CD4-positive, alpha-beta T cell (primary cell): ENCODE measurements around the gene ASXL1. TPM values are rescaled to one million over a fixed set of nuclear protein-coding genes. Genes with fewer than 3 reads are reported as not detected.

Experiments
- ATAC-seq: fragments of 200-7000 bp; cut with Tn5 transposase; one replicate; pipeline ENCODE4 v1.10.0; 2022; ENCODE audit warnings: mild to moderate bottlenecking; ENCODE audit not compliant: poor library complexity
- CTCF ChIA-PET: fragments of 350-600 bp; sonication (Branson Sonifier 250); formaldehyde crosslinking; loops from one replicate; lab custom pipeline; 2021; ENCODE audit warnings: antibody characterized with exemption, inconsistent platforms; lab: Charles Lee
- POLR2A ChIA-PET: fragments of 350-600 bp; sonication (Branson Sonifier 250); formaldehyde crosslinking; loops from one replicate; lab custom pipeline; 2021; ENCODE audit warnings: antibody characterized with exemption, inconsistent platforms; lab: Charles Lee
- DNase-seq, 14 experiments: peaks; one replicate each; pipeline ENCODE4 v3.0.0-alpha.2; 2013 to 2020; ENCODE audit warnings: mixed read lengths in 2 of 14
- H3K27ac ChIP-seq, 2 donors: one replicate each; pipeline versions ENCODE4 v1.5.1 to v1.7.0; 2013; ENCODE audit warnings: low read length in 2 of 2, low read depth in 1 of 2, mild to moderate bottlenecking in 1 of 2
- H3K27me3 ChIP-seq, 2 experiments: 1 replicate in 1 of 2; 2 replicates in 1 of 2; pipeline versions ENCODE4 v1.6.1 to v1.7.0; 2013; ENCODE audit warnings: low read length in 2 of 2, control low read depth in 1 of 2, mild to moderate bottlenecking in 1 of 2, moderate library complexity in 1 of 2; ENCODE audit not compliant: insufficient read depth in 2 of 2, control insufficient read depth in 1 of 2
- H3K36me3 ChIP-seq: one replicate; pipeline ENCODE4 v1.6.1; 2013; ENCODE audit warnings: low read length, control low read depth; ENCODE audit not compliant: insufficient read depth
- H3K4me1 ChIP-seq: one replicate; pipeline ENCODE4 v1.6.1; 2013; ENCODE audit warnings: low read length, control low read depth; ENCODE audit not compliant: insufficient read depth
- H3K4me3 ChIP-seq: one replicate; pipeline ENCODE4 v1.5.1; 2013; ENCODE audit warnings: mild to moderate bottlenecking, low read length, moderate library complexity
- H3K9me3 ChIP-seq, 2 experiments: 1 replicate in 1 of 2; 2 replicates in 1 of 2; pipeline versions ENCODE4 v1.6.1 to v1.7.0; 2013; ENCODE audit warnings: low read length in 2 of 2, mild to moderate bottlenecking in 2 of 2, control low read depth in 1 of 2, moderate library complexity in 1 of 2; ENCODE audit not compliant: control insufficient read depth in 1 of 2, insufficient read depth in 1 of 2
- H3K27ac Mint-ChIP-seq: one replicate; pipeline ENCODE4 v1.8.0; 2020; ENCODE audit warnings: mixed read lengths
- H3K27me3 Mint-ChIP-seq: one replicate; pipeline ENCODE4 v1.8.0; 2021; ENCODE audit warnings: mixed read lengths
- H3K36me3 Mint-ChIP-seq: one replicate; pipeline ENCODE4 v1.8.0; 2021; ENCODE audit warnings: low read depth, mixed read lengths
- H3K4me1 Mint-ChIP-seq: one replicate; pipeline ENCODE4 v1.8.0; 2021; ENCODE audit warnings: low read depth, mixed read lengths
- H3K4me3 Mint-ChIP-seq: one replicate; pipeline ENCODE4 v1.8.0; 2020; ENCODE audit warnings: mild to moderate bottlenecking, mixed read lengths
- H3K9me3 Mint-ChIP-seq: one replicate; pipeline ENCODE4 v1.8.0; 2020; ENCODE audit warnings: mixed read lengths
- CTCF ChIP-seq: fragments of 200-600 bp; IDR thresholded peaks from one replicate; pipeline ENCODE4 v1.8.0; 2022; ENCODE audit warnings: antibody characterized with exemption, mild to moderate bottlenecking
- intact Hi-C, 2 experiments: fragments of 100-400 bp; cut with DNase I in 1 of 2; cut with micrococcal nuclease in 1 of 2; formaldehyde crosslinking; loops; one replicate each; pipeline versions ENCODE4 v1.15.1 to v1.9.0; 2023 to 2025; cut with DNase I, micrococcal nuclease
- total RNA-seq, 174 experiments: library from RNA in 2 of 174; stranded (reverse) in 2 of 174; gene quantifications; one replicate each; pipeline ENCODE4 v1.2.3 and lab custom pipeline; 2021 to 2026

Gene ASXL1
- total RNA-seq, 2 experiments from 2014 or later, result 213 to 222 TPM

DNA sequence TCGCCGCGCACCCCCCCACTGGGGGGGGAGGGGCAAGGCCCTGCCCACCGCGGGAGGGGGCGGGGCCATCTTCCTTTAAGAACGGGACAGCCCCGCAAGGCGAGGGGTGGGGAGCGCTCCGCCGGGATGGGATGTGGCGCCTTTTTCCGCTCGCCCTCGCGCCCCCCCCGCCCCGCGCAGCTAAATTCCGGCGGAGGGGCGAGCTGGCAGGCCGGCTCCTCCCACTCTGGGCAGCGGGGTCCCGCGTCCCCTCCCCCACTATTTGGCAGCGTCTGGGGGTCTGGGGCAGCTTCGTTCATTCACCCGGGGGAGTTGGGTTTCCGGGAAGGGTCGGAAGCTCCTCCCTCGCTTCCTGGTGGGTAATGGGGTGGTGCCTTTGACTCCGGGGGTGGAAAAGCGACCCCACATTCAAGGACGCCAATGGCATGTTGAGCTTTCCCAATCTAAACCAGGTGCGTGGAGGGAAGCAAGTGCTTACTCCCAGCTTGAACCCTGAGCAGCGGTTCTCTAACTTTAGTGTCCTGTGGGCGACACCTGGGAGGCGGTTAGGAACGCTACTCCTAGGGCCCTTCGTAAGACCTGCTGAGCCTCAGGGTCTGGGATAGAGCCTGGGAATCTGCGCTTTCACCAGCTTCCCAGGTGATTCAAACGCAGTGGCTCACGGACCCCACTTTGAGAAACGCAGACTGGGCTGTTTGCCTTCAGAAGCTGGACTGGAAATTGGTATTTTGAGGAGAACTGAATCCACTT is 927 bp downstream of the ASXL1 start:
- POLR2A ChIA-PET, result interaction anchor here (0.7 to 2.9 kb wide), 23 partner anchors 9 to 294 kb away, joined by 3 to 23 read pairs (median 4); partner anchors contain the start of gene TM9SF4

GRCh38 chr20:32359633-32360332 is 1.7 kb downstream of the ASXL1 start:
- Histone ChIP-seq H3K27me3 (no peaks in the 10 kb centered on the region), H3K4me3 (peak overlapping the region; percentile 95), H3K4me1 (peaks cover 54% of the 10 kb centered on the region), H3K36me3 (no peaks in the 10 kb centered on the region), H3K9me3 (no peaks in the 10 kb centered on the region), H3K27ac (peak overlapping the region; percentile 83 to 97)
- Mint-ChIP-seq H3K36me3 (peaks cover 21% of the 10 kb centered on the region), H3K9me3 (no peaks in the 10 kb centered on the region), H3K27ac (peak overlapping the region; percentile 94), H3K27me3 (no peaks in the 10 kb centered on the region), H3K4me1 (peaks cover 64% of the 10 kb centered on the region), H3K4me3 (peak overlapping the region; percentile 92)
- no peak for TF ChIP-seq CTCF
- POLR2A ChIA-PET, result interaction anchor here (0.8 to 2.9 kb wide), 20 partner anchors 8 to 293 kb away, joined by 3 to 23 read pairs (median 4); partner anchors contain the start of gene TM9SF4
- DNase-seq (peak in 3 of 14 experiments; percentile 28 to 46 (median 43)), ATAC-seq (no peak)
- intact Hi-C loops, result loop anchor here (1.0 to 10.0 kb wide), 8 partner anchors 27 to 482 kb away; partner anchors contain the start of gene KIF3B (in 1 of the 2)
- CTCF ChIA-PET, result interaction anchor here (0.6 to 1.6 kb wide), 4 partner anchors 15 to 126 kb away, joined by 3 to 7 read pairs (median 4); no protein-coding TSS in a partner anchor

More for the DNA sequence above, 927 bp downstream of the ASXL1 start:
- Histone ChIP-seq H3K36me3 (no peaks in the 10 kb centered on the region), H3K27me3 (no peaks in the 10 kb centered on the region), H3K27ac (peak overlapping the region; percentile 83 to 97), H3K4me1 (peaks cover 47% of the 10 kb centered on the region), H3K9me3 (no peaks in the 10 kb centered on the region), H3K4me3 (peak overlapping the region; percentile 95)
- no peaks in the 10 kb centered on the region for H3K27me3 Mint-ChIP-seq
- no peak for TF ChIP-seq CTCF
- intact Hi-C loops, result loop anchor here (1.0 to 10.0 kb wide), 8 partner anchors 28 to 482 kb away; partner anchors contain the start of gene KIF3B (in 1 of the 2)
- H3K9me3 Mint-ChIP-seq, result no peaks in the 10 kb centered on the region
- peak in 13 of 14 experiments; percentile 40 to 85 (median 65) for DNase-seq
- CTCF ChIA-PET, result interaction anchor here (1.2 to 1.6 kb wide), 3 partner anchors 16 to 126 kb away, joined by 4 to 7 read pairs (median 5); no protein-coding TSS in a partner anchor
- peaks cover 60% of the 10 kb centered on the region for H3K4me1 Mint-ChIP-seq
- ATAC-seq, result peak; percentile 23
- peak overlapping the region; percentile 92 for H3K4me3 Mint-ChIP-seq
- peaks cover 21% of the 10 kb centered on the region for H3K36me3 Mint-ChIP-seq
- H3K27ac Mint-ChIP-seq, result peak overlapping the region; percentile 94

- H3K9me3 Mint-ChIP-seq, result no peaks in the 10 kb centered on the region
- ChIA-PET CTCF (interaction anchor here (0.6 to 1.6 kb wide), 2 partner anchors 37 to 125 kb away, joined by 3 to 7 read pairs; no protein-coding TSS in a partner anchor), POLR2A (interaction anchor here (0.8 to 2.9 kb wide), 9 partner anchors 8 to 175 kb away, joined by 4 to 23 read pairs (median 9); no protein-coding TSS in a partner anchor)
- H3K36me3 ChIP-seq, result no peaks in the 10 kb centered on the region
- H3K4me1 ChIP-seq, result peaks cover 55% of the 10 kb centered on the region
- no peak for TF ChIP-seq CTCF
- intact Hi-C loops, result loop anchor here in 1 of 2 experiments (5.0 kb wide), 1 partner anchor 47 kb away; no protein-coding TSS in a partner anchor
- H3K9me3 ChIP-seq, result no peaks in the 10 kb centered on the region
- H3K36me3 Mint-ChIP-seq, result peaks cover 21% of the 10 kb centered on the region
- H3K27me3 ChIP-seq, result no peaks in the 10 kb centered on the region
- H3K4me1 Mint-ChIP-seq, result peaks cover 69% of the 10 kb centered on the region
- H3K27ac ChIP-seq, result peak overlapping the region in 1 of 2 donors; percentile 83
- H3K4me3 Mint-ChIP-seq, result peak overlapping the region; percentile 92
- peak overlapping the region; percentile 95 for H3K4me3 ChIP-seq
- H3K27me3 Mint-ChIP-seq, result no peaks in the 10 kb centered on the region
- DNase-seq (no peak), ATAC-seq (no peak)
- peak overlapping the region; percentile 94 for H3K27ac Mint-ChIP-seq
Observed at GRCh38 chr20:32360333-32360634, 2.2 kb downstream of the ASXL1 start.
